HG02840 (cell line): ENCODE results near the gene SLC25A52.
"Not testable (repeated sequence)": the region's sequence is repeated elsewhere in the genome, so short reads cannot be mapped to it uniquely, and the experiment has no call there.

Source experiments
- ATAC-seq: cut with Tn5 transposase; IDR thresholded peaks from one replicate; pipeline ENCODE4 v1.9.1; 2021; ENCODE audit warnings: mild to moderate bottlenecking, moderate library complexity, moderate number of reproducible peaks; ENCODE audit not compliant: unreplicated experiment, low FRiP score

Gene SLC25A52, protein sequence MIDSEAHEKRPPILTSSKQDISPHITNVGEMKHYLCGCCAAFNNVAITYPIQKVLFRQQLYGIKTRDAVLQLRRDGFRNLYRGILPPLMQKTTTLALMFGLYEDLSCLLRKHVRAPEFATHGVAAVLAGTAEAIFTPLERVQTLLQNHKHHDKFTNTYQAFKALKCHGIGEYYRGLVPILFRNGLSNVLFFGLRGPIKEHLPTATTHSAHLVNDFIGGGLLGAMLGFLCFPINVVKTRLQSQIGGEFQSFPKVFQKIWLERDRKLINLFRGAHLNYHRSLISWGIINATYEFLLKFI

DNA sequence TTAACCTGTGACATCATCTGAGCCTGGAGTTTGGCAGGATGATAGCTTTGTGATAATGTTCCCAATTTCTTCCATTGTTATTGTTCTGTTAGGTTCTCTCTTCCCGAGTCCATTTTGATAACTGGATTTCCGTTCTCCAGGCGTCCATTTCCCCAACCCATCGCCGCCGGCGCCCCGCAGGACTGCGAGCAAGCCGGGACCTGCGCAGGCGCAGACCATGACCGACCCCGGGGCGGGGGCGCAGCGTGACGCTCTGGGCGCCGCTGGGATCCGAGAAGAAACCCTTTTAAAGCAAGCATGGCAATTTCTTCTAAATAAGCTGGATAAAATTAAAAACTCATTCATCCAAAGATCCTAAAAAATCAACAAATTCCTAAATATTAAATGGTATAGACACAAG, at the start of gene SLC25A52:
TSS of gene SLC25A52 (minus strand) at position 186 of the 400 bp plus-strand sequence. CDS start 219 bp downstream, outside the sequence.
- ATAC-seq, result no peak

DNA sequence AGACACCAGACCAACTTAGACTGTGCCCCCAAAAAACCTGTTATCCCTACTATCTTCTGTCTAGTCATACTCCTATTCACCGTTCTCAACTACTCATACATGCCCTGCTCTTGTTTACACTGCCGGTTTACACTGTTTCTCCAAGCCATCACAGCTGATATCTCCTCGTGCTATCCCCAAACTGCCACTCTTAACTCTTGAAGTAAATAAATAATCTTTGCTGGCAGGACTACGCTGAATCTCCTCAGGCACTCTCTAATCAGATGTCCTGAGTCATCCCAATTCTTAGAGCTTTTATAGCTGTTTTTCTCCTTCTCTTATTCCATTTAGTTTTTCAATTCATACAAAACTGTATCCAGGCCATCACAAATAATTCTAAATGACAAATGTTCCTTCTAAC, 48.4 kb upstream of the SLC25A52 start:
- not testable (repeated sequence) for ATAC-seq

DNA sequence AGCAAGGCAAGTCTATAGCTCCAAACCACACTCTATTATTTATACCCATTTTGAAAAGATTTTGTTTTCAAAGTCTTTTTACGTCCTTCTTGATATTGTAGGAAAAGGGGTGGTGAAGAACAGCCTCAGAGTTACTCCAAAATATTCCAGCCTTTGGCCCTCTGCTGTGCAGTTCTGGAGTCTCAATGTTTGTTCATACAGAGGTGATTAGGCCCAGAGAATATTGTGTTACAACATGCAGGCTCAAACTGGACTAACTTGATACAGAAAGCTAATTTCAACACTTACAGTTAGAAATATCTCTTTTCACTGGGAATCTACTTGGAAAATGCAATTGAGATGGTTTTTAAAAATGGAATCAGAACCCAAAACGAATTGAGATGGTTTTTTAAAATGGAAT, 40.4 kb upstream of the SLC25A52 start:
- ATAC-seq, result no peak

DNA sequence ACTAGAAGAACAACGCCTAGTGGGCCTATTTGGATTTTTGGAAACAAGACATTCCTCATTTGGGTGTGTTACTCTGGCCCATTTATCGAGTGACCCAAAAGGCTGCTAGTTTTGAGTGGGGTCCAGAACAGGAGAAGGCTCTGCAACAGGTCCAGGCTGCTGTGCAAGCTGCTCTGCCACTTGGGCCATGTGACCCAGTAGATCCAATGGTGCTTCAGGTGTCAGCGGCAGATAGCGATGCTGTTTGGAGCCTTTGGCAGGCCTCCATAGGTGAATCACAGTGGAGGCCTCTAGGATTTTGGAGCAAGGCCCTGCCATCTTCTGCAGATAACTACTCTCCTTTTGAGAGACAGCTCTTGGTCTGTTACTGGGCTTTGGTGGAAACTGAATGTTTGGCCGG, 38.6 kb upstream of the SLC25A52 start:
- ATAC-seq, result not testable (repeated sequence)

DNA sequence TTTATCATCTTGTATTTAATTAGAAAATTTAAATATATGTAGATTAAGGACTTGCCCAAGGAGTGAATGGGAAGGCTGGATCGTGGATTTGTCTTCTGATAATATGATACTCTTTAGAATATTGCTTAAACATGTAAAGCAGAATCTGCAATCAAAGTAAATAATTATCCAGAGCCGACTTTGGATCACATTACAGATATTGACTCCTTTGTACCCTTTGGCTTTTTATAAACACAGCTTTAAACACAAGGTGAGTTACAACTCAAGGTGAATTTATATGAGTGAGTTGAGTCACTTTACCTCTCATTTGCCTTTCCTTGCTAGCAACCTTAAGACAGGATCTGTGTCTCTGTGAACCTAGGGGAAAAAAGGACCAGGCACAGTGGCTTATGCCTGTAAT, 37.7 kb upstream of the SLC25A52 start:
- ATAC-seq, result no peak

DNA sequence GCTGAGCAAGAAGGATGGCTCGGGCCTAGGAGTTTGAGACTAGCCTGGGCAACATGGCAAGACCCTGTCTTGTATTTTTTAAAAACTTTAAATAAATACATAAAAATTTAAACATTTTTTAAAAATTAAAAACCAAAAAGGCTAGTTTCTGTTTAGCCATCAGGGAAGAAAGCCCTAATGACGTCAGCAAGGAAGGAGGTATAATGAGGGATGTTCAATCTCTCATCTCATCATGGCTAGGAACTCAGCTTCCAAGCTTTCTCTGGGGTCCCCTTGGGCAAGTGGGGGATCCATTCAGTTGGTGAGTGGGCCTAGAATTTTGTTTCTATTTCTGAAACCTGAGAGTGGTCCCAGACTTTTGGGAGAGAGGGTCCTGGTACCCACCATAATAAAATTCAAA, 35.1 kb upstream of the SLC25A52 start:
- ATAC-seq, result no peak

DNA sequence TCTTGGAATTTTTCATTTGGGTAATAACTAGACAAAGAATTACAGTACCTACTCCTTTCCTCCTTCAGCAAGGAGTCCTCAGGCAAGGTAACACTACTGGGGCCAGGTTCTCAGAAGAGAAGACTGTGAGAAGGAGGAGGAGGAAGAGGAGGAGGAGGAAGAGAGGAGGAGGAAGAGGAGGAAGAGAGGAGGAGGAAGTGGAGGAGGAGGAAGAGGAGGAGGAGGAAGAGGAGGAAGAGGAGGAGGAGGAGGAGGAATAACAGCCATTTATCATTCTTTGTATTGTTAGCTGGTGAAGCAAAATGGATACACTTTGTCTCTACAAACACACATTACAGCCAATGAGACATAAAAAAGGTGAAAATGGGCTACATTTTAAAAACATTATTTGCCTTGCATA, 32.9 kb upstream of the SLC25A52 start:
- ATAC-seq, result no peak

DNA sequence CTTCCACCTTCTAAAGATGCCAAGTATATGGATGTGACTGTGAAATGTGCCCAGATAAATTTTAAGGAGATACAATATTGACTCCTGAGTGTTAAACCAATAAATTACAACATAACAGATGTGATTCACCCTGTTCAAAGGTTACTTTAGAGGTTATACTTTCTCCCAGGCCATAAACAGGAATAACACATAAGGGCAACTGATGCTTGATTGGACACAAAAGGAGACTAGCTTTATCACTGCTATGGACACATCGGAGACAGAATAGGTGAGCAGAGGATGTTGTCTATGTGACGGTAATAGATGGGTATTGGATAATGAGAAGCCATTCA, 31.9 kb upstream of the SLC25A52 start:
- ATAC-seq, result no peak

DNA sequence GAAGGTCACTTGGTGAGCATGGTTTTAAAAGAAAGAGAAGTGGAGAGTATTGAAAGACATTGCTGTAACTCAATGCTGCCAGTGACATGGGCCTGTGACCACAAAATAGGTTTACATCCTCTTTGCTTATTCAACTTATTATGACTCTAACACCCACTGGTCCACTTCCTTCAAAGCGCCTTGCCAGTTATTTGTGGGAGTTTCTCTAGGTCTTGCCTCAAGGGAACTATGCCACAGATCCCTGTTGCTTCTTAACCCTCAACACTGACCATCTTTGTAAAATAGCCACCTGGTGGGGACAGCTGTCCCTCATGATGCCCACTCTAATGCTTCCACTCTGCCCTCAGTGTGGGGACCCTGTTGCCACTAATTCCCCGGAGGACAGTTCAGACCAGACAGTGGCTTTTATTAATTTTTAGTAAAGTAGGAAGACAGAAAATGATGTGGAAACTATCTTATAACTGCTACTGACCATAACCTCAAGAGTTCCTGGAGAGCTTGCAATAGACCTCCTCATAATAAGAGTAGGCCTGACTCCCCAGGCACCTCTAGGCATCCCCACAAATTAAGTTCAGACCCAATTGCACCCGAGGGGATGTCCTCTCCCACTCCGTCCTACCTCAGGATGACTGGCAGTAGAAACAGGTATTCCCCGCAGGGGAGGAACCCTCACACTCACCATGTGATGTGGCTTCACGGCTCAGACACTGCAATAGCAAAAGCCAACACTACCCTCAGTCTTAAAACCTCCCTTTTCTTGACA, 31.3 kb upstream of the SLC25A52 start:
- ATAC-seq, result peak; percentile 86

DNA sequence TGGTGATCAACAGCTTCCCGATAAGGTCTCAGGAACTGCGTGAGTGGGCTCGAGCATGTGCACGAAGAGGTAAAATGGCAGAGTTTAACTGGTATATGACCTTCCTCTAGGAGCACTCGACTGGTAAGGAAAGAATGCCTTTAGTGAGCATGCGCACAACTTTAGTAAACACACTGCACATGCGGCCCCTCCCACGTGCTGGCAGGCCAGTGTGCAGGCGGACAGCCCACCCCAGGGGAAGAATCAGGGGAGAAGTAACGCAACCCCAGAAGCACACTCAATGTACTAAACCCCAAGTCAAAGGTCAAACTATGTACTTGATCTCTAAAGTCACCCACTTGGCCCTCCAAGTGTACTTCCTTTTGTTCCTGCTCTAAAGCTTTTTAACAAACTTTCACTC, 28.7 kb upstream of the SLC25A52 start:
- no peak for ATAC-seq

DNA sequence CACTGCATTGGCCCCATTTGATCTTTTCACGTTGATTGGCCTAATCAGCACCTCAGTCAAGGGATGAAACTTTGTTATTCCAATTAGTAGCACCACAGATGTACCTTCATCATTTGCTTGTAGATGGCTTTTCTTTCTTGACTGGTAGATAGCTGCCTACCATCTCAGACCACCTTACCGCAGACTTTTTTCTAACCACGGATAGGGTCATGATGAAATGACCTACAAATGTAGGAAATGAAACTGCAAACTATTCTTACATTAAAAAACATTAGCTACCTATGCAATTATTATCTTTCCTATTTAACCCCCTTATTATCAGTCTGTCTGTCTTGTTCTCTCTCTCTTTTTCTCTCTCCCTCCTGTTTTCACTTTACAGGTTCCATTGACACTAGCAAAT, 22.4 kb upstream of the SLC25A52 start:
- ATAC-seq, result no peak

DNA sequence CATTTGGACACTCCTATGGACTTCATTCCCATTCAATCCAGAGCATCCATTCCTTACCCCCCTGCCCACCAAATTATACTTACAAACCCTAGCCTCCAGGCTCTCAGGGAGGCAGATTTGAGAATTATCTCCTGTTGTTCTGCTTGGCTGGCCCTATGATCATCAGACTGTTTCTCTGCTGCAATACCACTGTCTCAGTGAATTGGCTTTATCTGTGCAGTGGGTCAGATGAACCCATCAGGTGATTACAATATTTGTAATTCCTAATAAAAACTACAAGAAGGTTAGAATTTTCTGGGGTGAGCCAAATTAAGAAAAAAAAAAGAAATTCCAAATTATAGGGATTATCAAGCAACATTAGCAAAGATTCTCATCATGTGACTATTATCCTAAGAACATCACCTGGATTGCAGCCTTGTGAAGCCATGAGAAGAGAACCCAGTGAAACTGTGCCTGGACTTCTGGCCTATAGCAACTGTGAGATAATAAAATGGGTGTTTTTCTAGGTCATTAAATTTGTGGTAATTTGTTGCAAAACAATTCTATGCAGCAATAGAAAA, 17.8 kb upstream of the SLC25A52 start:
- ATAC-seq, result no peak

DNA sequence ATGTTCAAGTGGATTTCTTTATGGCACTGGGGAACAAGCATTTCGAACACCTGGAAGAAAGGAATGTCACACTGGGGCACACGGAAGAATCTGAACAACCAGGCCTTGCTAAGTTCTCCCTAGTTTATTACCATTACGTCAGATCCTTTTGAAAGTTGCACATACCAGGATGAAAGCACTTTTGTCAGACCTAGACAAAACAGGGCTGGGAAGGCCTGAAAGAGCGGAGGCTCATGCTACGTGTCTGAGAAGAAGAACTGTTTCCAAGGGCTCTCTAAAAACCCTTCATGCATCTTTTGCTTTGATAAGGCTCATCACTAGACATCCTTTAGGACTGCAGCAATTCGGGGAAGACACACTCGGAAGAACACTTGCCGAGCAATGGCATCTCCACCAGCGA, 15.4 kb upstream of the SLC25A52 start:
- ATAC-seq, result no peak

DNA sequence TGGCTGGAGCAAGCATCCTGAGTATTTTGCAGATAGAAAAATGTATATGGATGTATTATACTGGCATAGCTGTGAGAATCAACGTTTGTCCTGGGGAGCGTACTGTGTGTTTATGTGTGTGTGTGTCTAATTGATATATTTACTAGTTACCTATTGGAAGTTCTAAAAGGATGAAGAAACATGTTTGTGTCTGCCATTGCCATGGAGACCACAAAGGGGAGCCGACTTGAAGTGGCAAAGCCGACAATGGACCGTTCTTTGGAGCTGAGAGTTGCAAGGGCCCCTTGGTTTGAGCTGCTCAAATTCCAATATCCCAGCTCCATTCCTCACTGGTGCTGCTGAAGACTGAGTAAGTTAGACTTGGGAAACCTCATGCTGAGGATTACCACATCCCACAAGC, 14.3 kb upstream of the SLC25A52 start:
- no peak for ATAC-seq

DNA sequence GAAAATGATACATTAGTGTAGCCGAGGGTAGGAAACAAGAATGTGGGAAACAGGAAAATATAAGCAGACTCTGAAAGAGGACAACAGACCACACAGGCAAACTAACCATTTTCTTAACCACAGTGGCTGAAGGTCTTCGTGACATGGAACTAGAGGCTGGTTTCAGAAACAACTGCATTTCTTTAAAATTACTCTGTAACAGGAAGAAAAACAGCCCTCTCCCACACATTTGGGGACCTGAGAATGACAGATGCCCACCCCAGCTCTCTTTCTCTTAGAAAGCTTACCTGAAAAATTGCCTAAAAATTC, 13.8 kb upstream of the SLC25A52 start:
- no peak for ATAC-seq

DNA sequence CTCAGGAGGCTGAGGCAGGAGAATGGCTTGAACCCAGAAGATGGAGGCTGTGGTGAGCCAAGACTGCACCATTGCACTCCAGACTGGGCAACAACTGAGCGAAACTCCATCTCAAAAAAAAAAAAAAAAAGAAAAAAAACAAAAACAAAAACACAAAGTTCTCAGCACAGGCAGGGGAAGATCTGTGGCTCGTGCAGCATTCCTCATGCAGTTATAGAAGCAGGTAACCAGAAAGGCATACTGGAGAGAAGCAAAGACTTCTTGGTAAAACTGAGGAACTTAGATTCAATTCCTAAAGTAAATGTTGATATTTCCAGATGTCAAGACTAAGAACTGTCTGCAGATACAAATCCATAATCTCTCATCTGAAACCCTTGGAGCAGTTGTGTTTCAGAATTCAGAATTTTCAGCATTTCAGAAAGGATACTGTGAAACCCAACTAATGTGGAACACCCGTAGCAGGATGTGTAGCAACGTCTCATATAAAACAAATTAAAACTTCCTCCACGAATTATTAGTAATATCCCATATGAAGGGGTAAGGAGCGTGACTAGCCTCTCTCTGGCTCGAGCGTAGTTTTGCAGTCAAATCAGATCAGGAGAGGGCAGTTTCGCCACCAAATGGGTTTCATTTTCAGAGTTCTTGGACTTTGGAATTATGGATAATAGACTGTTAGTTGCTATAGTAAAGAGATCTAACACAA, 13.2 kb upstream of the SLC25A52 start:
- ATAC-seq, result no peak

DNA sequence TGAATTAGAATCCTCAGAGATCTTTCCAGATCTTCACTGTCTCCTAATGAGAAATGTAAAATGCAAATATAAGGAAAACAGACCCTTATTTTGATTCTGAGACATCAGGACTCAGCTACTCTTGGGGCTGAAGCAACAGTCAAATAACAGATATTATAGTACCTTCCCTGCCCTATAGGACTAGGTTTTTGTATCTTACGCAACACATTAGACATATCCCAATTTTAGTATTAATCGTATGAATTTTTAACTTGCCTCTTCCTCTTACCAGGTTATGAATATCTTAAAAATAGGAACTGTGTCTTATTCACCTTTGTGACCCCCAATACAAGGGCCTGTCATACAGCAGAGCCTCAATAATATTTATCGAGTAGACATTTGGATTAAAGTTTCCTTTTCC, 12.0 kb upstream of the SLC25A52 start:
- ATAC-seq, result no peak

DNA sequence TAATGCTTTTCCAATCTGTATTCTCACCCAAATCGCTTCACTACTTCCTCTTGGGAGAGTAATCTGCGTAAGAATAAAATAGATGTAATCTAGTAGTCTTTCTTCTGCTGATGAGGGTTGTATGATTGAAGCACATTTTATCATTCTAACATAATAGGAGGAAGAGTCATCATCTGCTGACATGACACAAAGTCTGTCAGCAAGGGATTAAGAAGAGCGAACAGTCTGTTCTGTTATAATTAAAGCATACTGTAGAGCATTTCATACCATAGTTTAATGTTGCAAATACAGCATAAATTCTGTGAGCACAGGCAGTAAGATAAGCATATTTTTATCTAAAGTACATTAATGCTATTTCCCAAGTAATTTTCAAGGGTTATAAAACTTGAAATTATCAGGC, 10.4 kb downstream of the SLC25A52 start:
- ATAC-seq, result no peak

DNA sequence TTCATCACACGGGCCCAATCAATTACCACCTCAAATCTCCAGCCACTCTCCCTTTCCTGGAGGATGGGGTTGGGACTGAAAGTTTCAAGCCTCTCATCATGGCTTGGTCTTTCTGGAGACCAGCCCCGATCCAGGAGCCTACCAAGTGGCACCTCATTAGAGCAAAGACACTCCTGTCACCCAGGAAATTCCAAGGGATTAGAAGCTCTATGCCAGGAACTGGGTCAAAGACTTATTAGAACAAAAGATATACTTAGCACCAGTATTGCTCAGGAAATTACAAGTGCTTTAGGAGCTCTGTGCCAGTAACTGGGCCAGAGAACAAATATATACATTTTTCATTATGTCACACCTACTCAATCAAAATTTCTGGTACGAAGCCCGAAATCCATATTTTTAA, 14.3 kb downstream of the SLC25A52 start:
- ATAC-seq, result no peak

DNA sequence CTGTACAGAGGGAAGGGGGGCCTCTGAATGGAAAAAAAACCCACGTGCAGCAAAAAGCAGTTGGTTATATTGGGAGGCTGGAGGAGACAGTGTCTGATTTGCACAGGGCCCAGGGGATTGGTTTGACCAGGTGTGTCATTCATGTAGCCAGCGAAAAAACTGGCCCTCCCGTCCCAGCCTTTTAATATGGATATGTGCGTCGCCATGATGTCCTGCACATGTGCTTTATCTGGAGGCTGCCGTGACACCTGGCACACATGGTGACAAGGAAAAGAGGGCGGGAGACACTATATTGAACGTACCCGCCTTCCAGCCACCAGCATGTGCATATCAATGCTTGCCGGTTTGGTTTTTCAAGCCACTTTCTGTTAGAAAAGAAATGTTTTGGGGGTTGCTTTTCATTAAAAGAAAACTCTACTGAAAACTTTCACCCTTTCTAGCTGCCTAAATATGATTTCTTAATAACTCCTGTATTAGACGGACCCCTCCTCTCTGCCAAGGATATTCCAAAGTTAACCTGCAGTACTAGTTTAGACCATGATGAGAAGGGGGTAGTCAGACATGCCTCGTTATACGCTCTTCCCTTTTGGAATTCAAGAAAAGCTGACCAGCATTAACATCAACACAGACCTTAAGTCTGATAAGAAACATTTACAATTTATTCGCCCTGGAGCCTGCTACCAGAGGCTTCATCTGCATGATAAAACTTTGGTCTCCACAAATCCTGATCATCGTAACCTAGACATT, 16.2 kb downstream of the SLC25A52 start:
- ATAC-seq, result no peak

DNA sequence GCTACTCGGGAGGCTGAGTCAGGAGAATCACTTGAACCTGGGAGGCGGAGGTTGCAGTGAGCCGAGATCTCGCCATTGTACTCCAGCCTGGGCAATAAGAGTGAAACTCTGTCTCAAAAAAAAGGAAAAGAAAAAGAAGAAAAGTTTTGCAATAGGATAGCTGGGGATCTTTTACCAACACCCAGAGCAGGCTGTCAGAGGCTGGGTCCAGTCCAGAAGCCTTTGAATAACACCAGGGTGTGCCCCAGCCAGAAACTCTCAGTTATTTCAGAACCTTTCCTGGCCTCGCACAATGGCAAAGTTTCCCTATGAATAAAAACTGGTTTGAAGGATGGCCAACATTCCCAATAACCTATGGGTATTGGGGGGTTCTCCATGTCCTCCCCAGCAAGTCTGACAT, 17.1 kb downstream of the SLC25A52 start:
- not testable (repeated sequence) for ATAC-seq
